B cell (primary cell): Measurements from ENCODE around the gene DUSP9. TPM values are rescaled to one million over a fixed set of nuclear protein-coding genes. Genes with fewer than 3 reads are reported as not detected.

Source experiments
- ATAC-seq: fragments of 200-7000 bp; cut with Tn5 transposase; one replicate; pipeline ENCODE4 v1.10.0; 2021; ENCODE audit warnings: low read depth, mild to moderate bottlenecking, moderate number of reproducible peaks, moderate library complexity
- CTCF ChIA-PET: fragments of 350-600 bp; sonication (Branson Sonifier 250); formaldehyde crosslinking; loops from one replicate; lab custom pipeline; 2021; ENCODE audit warnings: antibody characterized with exemption, inconsistent platforms; lab: Charles Lee
- POLR2A ChIA-PET: fragments of 350-600 bp; sonication (Branson Sonifier 250); formaldehyde crosslinking; loops from one replicate; lab custom pipeline; 2021; ENCODE audit warnings: antibody characterized with exemption; lab: Charles Lee
- DNase-seq: peaks from one replicate; pipeline ENCODE4 v3.0.0; 2013
- H2AFZ ChIP-seq: 2 replicates; pipeline ENCODE4 v1.6.1; 2012; ENCODE audit warnings: mild to moderate bottlenecking, low read depth, low read length; ENCODE audit not compliant: insufficient read depth, poor library complexity, severe bottlenecking
- H3K27ac ChIP-seq, 2 donors: 1 replicate in 1 of 2; 2 replicates in 1 of 2; pipeline ENCODE4 v1.5.1; 2012 to 2013; ENCODE audit warnings: low read length in 2 of 2, mild to moderate bottlenecking in 2 of 2, moderate library complexity in 1 of 2
- H3K27me3 ChIP-seq, 4 experiments: fragments of 200-600 bp in 1 of 4; sonication (generic) in 1 of 4; replicated peaks in 1 of 4; 1 replicate in 2 of 4; 2 replicates in 2 of 4; pipeline versions ENCODE4 v1.6.1 to v1.7.0; 2013 to 2016; ENCODE audit warnings: low read length in 3 of 4, mild to moderate bottlenecking in 2 of 4, mixed read lengths in 1 of 4, moderate library complexity in 1 of 4; ENCODE audit not compliant: insufficient read depth in 4 of 4, control insufficient read depth in 3 of 4; ENCODE audit errors: control extremely low read depth in 1 of 4
- H3K36me3 ChIP-seq, 2 experiments: replicated peaks in 1 of 2; 1 replicate in 1 of 2; 2 replicates in 1 of 2; pipeline versions ENCODE4 v1.6.1 to v1.7.1; 2013; ENCODE audit warnings: low read length in 1 of 2; ENCODE audit not compliant: insufficient read depth in 2 of 2, control insufficient read depth in 1 of 2; ENCODE audit errors: control extremely low read depth in 1 of 2, extremely low read depth in 1 of 2
- H3K4me1 ChIP-seq, 2 donors: fragments of 200-600 bp in 1 of 2; sonication (generic) in 1 of 2; 1 replicate in 1 of 2; 2 replicates in 1 of 2; pipeline versions ENCODE4 v1.5.1 to v1.6.1; 2013 to 2017; ENCODE audit warnings: low read length in 2 of 2; ENCODE audit not compliant: control insufficient read depth in 2 of 2, insufficient read depth in 2 of 2
- H3K4me2 ChIP-seq: replicated peaks from 2 replicates; pipeline ENCODE3; 2012; ENCODE audit warnings: mild to moderate bottlenecking, low read depth, low read length; ENCODE audit not compliant: poor library complexity, severe bottlenecking
- H3K4me3 ChIP-seq, 5 experiments: fragments of 200-600 bp in 1 of 5; sonication (generic) in 1 of 5; 1 replicate in 3 of 5; 2 replicates in 2 of 5; pipeline versions ENCODE4 v1.5.1 to v1.7.0; 2011 to 2016; ENCODE audit warnings: low read length in 4 of 5, mild to moderate bottlenecking in 4 of 5, low read depth in 2 of 5, control low read depth in 1 of 5, moderate library complexity in 1 of 5; ENCODE audit not compliant: insufficient read depth in 1 of 5; ENCODE audit errors: control extremely low read depth in 1 of 5, extremely low read depth in 1 of 5
- H3K79me2 ChIP-seq: fragments of 200-600 bp; sonication (generic); one replicate; pipeline ENCODE4 v1.6.0; 2016; ENCODE audit warnings: low read length; ENCODE audit not compliant: control insufficient read depth, insufficient read depth
- H3K9ac ChIP-seq: fragments of 200-600 bp; sonication (generic); 2 replicates; pipeline ENCODE4 v1.6.1; 2017; ENCODE audit warnings: mild to moderate bottlenecking, low read length, moderate library complexity
- H3K9me3 ChIP-seq, 3 donors: one replicate each; pipeline versions ENCODE4 v1.6.1 to v1.7.1; 2013; ENCODE audit warnings: low read length in 2 of 3; ENCODE audit not compliant: control insufficient read depth in 2 of 3, insufficient read depth in 1 of 3; ENCODE audit errors: control extremely low read depth in 1 of 3
- H4K20me1 ChIP-seq: 2 replicates; pipeline ENCODE4 v1.6.0; 2012; ENCODE audit warnings: mild to moderate bottlenecking, low read length; ENCODE audit not compliant: insufficient read depth, control insufficient read depth, poor library complexity, severe bottlenecking
- H3K27ac Mint-ChIP-seq: one replicate; pipeline ENCODE4 v1.8.0; 2021; ENCODE audit warnings: mixed read lengths
- H3K27me3 Mint-ChIP-seq: one replicate; pipeline ENCODE4 v1.8.0; 2021; ENCODE audit warnings: mixed read lengths
- H3K4me1 Mint-ChIP-seq: one replicate; pipeline ENCODE4 v1.8.0; 2021; ENCODE audit warnings: mixed read lengths
- H3K4me3 Mint-ChIP-seq: one replicate; pipeline ENCODE4 v1.8.0; 2021; ENCODE audit warnings: mixed read lengths
- H3K9me3 Mint-ChIP-seq: one replicate; pipeline ENCODE4 v1.8.0; 2022; ENCODE audit warnings: mixed read lengths; ENCODE audit not compliant: insufficient read depth
- CTCF ChIP-seq: fragments of 200-600 bp; IDR thresholded peaks from one replicate; pipeline ENCODE4 v1.8.0; 2022; ENCODE audit warnings: antibody characterized with exemption, mild to moderate bottlenecking
- EZH2 ChIP-seq: IDR thresholded peaks from 2 replicates; pipeline ENCODE4 v1.6.1; 2012; ENCODE audit warnings: borderline replicate concordance, low read depth, mild to moderate bottlenecking, moderate library complexity, low read length; ENCODE audit not compliant: insufficient read depth, poor library complexity, severe bottlenecking
- WGBS: methylation state at CpG from one replicate; pipeline ENCODE4 v1.1.5; 2013; ENCODE audit warnings: missing lambda C conversion rate; ENCODE audit not compliant: insufficient coverage; 5-methylcytosine and 5-hydroxymethylcytosine counted together
- intact Hi-C: fragments of 100-400 bp; cut with micrococcal nuclease; formaldehyde crosslinking; loops from one replicate; pipeline ENCODE4 v1.10.0; 2022
- polyA plus RNA-seq: library from polyadenylated mRNA; depleted of rRNA; stranded (reverse); fragments of >200 nt; gene quantifications from 2 replicates; pipeline ENCODE4 v1.2.3, GENCODE V29; 2012
- total RNA-seq, 2 donors: library from RNA; stranded (reverse); fragments of 120-200 nt in 1 of 2; gene quantifications; 1 replicate in 1 of 2; 2 replicates in 1 of 2; pipeline versions ENCODE4 v1.2.3 to v1.2.4, GENCODE V29; 2013 to 2022

DUSP9 gene
- total and polyA plus RNA-seq, 2 donors (not counting 1 experiment from before 2014, with no cell fraction given) = not detected

GRCh38 chrX:153668423-153669173 is 21.6 kb downstream of the DUSP9 start:
- Histone ChIP-seq H3K27ac (no peak overlapping the region), H3K9me3 (no peaks in the 10 kb centered on the region), H3K27me3 (peaks cover 0 to 11% (median 0%) of the 10 kb centered on the region in 4 experiments), H3K4me2 (no peak overlapping the region), H2AFZ (no peak overlapping the region), H3K79me2 (no peaks in the 10 kb centered on the region), H3K9ac (no peak overlapping the region), H4K20me1 (no peaks in the 10 kb centered on the region), H3K4me1 (peaks cover 0 to 6% of the 10 kb centered on the region in 2 donors), H3K36me3 (no peaks in the 10 kb centered on the region), H3K4me3 (no peak overlapping the region)
- TF ChIP-seq CTCF (no peak), EZH2 (no peak)
- CTCF ChIA-PET = interaction anchor here (0.9 to 9.2 kb wide), 16 partner anchors 12 to 727 kb away, joined by 3 to 97 read pairs (median 6); no protein-coding TSS in a partner anchor
- WGBS = 93% methylated on average over 6 of the region's 11 CpGs
- H3K9me3 Mint-ChIP-seq = no peaks in the 10 kb centered on the region
- intact Hi-C loops = loop anchor here (1.0 to 2.0 kb wide), 4 partner anchors 114 to 728 kb away; no protein-coding TSS in a partner anchor
- H3K27ac Mint-ChIP-seq = no peak overlapping the region
- H3K4me3 Mint-ChIP-seq = no peak overlapping the region
- peaks cover 22% of the 10 kb centered on the region for H3K27me3 Mint-ChIP-seq
- H3K4me1 Mint-ChIP-seq = peaks cover 10% of the 10 kb centered on the region
- POLR2A ChIA-PET = no interaction called here
- no peak for DNase-seq
- ATAC-seq = no peak
